Natural killer cell treated with Interleukin-12 subunit alpha and Interleukin-12 subunit beta and Interleukin-15 and Interleukin-18, amount 100 ng/mL, for 72 hours (primary cell): Measurements from ENCODE around the gene PLD5. TPM values are rescaled to one million over a fixed set of nuclear protein-coding genes. Genes with fewer than 3 reads are reported as not detected.
"Not testable (repeated sequence)": the region's sequence is repeated elsewhere in the genome, so short reads cannot be mapped to it uniquely, and the experiment has no call there.

ENCODE experiments used
- ATAC-seq, 2 donors: fragments of 150-1000 bp; cut with Tn5 transposase in 1 of 2; sonication (Bioruptor Pico), chemical (Tn5 transposase) in 1 of 2; 2 replicates each; pipeline ENCODE4 v1.10.0; 2021
- DNase-seq: peaks from one replicate; pipeline ENCODE4 v3.0.0; 2022; ENCODE audit warnings: low spot score
- H3K27ac Mint-ChIP-seq, 2 donors: 1 replicate in 1 of 2; 2 replicates in 1 of 2; pipeline ENCODE4 v1.8.0; 2022; ENCODE audit warnings: mixed read lengths in 2 of 2, mild to moderate bottlenecking in 1 of 2, moderate library complexity in 1 of 2
- H3K27me3 Mint-ChIP-seq, 2 donors: 1 replicate in 1 of 2; 2 replicates in 1 of 2; pipeline ENCODE4 v1.8.0; 2022; ENCODE audit warnings: mixed read lengths in 2 of 2
- H3K36me3 Mint-ChIP-seq: one replicate; pipeline ENCODE4 v1.8.0; 2022; ENCODE audit warnings: mixed read lengths
- H3K4me1 Mint-ChIP-seq, 2 donors: 1 replicate in 1 of 2; 2 replicates in 1 of 2; pipeline ENCODE4 v1.8.0; 2022; ENCODE audit warnings: low read depth in 2 of 2, mixed read lengths in 2 of 2, mild to moderate bottlenecking in 1 of 2
- H3K4me3 Mint-ChIP-seq: one replicate; pipeline ENCODE4 v1.8.0; 2022; ENCODE audit warnings: mixed read lengths
- H3K9me3 Mint-ChIP-seq: 2 replicates; pipeline ENCODE4 v1.8.0; 2022; ENCODE audit warnings: mixed read lengths
- total RNA-seq, 2 donors: library from RNA; stranded (reverse); gene quantifications; one replicate each; pipeline ENCODE4 v1.2.3, GENCODE V29; 2022

Gene PLD5
- total RNA-seq, 2 donors from 2014 or later: not detected

DNA sequence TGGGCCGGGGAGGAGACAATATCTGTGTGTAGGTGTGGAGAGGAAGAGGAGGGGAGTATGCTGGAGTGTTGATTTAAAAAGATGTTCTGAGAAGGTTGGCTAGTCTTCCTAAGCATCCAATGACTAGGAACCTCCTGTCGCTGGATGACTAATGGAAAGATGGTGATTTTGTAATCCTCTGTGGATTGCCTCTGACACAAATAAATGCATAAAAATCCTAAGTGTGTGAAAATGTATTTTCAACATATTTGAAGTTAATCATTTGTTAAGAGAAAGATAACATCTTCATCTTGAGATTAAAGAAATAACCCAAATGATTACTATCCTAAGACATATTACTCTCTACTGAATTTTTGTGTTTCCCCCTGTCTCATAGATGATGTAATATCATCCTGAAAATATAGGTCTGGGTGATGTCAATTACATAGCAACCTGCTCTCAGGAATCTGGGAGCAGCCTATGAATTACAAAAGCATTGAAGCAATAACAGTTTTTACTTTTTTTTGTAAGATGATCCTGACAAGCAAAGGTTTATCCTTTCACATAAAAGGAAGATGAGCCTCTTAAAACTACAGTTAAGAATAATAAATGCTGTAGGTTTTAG, 305.1 kb downstream of the PLD5 start:
- no peak overlapping the region for H3K4me3 Mint-ChIP-seq
- no peaks in the 10 kb centered on the region for H3K36me3 Mint-ChIP-seq
- ATAC-seq (no peak), DNase-seq (no peak)
- peaks cover 4% of the 10 kb centered on the region for H3K9me3 Mint-ChIP-seq
- no peaks in the 10 kb centered on the region for H3K27me3 Mint-ChIP-seq
- no peaks in the 10 kb centered on the region for H3K4me1 Mint-ChIP-seq
- H3K27ac Mint-ChIP-seq: no peak overlapping the region

- DNase-seq (no peak), ATAC-seq (no peak)
- Mint-ChIP-seq H3K4me3 (no peak overlapping the region), H3K4me1 (no peaks in the 10 kb centered on the region), H3K36me3 (no peaks in the 10 kb centered on the region), H3K27ac (no peak overlapping the region), H3K9me3 (peaks cover 5% of the 10 kb centered on the region), H3K27me3 (no peaks in the 10 kb centered on the region)
Measured at GRCh38 chr1:242216368-242216767, 308.1 kb downstream of the PLD5 start.

DNA sequence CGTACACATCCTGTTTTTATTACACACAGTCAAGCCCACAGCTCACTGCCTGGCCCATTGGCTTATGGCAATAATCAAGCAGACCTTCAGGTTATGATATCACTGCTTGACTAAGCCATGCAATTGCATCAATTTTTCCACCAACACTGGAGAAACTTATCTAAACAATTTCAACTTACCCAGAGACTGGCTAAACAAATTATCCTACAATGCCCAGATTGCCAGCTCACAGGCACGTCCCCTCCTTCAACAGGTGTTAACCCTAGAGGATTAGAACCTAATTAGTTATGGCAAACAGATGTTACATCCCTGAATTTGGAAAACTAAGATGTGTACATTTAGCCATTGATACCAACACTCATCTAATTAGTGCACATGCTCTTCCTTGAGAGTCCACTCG, 310.0 kb downstream of the PLD5 start:
- not testable (repeated sequence) for H3K27ac Mint-ChIP-seq, H3K9me3 Mint-ChIP-seq, DNase-seq, H3K27me3 Mint-ChIP-seq, H3K36me3 Mint-ChIP-seq, ATAC-seq, H3K4me3 Mint-ChIP-seq, H3K4me1 Mint-ChIP-seq

DNA sequence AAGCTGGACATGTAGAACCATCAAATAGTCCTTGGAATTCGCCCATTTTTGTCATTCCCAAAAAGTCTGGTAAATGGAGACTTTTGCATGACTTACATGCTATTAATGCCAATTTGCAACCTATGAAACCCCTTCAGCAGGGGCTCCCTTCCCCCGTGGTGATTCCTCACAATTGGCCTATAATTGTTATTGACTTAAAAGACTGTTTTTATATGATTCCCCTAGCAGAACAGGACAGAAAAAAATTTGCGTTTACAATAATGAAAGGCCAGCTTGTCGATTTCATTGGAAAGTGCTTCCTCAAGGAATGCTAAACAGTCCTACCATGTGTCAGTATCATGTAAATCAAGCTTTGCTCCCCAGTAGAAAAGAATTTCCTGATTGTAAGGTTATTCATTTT, 311.5 kb downstream of the PLD5 start:
- H3K36me3 Mint-ChIP-seq, DNase-seq, H3K27ac Mint-ChIP-seq, H3K4me1 Mint-ChIP-seq, H3K4me3 Mint-ChIP-seq, ATAC-seq, H3K27me3 Mint-ChIP-seq, H3K9me3 Mint-ChIP-seq: not testable (repeated sequence)

DNA sequence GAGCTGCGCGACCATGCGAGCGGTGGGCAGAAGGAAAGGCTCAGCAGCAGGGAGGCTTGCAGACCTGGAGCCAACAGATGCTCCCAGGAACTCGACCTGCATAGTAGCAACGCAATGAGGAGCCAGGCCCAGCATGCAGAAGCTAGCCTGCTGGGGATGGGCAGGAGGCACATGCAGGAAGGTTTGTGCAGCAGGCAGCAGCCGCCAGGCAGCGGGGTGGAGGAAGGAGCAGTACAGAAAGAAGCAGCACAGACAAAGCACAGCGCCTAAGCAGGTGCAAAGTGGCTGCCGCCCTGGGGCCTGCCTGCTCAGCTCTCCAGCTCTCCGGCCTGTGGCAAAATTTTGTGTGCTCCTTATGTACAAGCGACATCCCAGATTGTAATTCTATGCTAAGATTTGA, 312.1 kb downstream of the PLD5 start:
- ATAC-seq (no peak), DNase-seq (no peak)
- no peaks in the 10 kb centered on the region for H3K4me1 Mint-ChIP-seq
- peaks cover 7% of the 10 kb centered on the region for H3K9me3 Mint-ChIP-seq
- no peaks in the 10 kb centered on the region for H3K27me3 Mint-ChIP-seq
- H3K27ac Mint-ChIP-seq: no peak overlapping the region
- no peaks in the 10 kb centered on the region for H3K36me3 Mint-ChIP-seq
- H3K4me3 Mint-ChIP-seq: no peak overlapping the region

- H3K27me3 Mint-ChIP-seq: no peaks in the 10 kb centered on the region
- DNase-seq (no peak), ATAC-seq (no peak)
- H3K27ac Mint-ChIP-seq: no peak overlapping the region
- no peaks in the 10 kb centered on the region for H3K4me1 Mint-ChIP-seq
- H3K4me3 Mint-ChIP-seq: no peak overlapping the region
- H3K36me3 Mint-ChIP-seq: no peaks in the 10 kb centered on the region
- H3K9me3 Mint-ChIP-seq: peaks cover 9% of the 10 kb centered on the region
Measured at GRCh38 chr1:242211254-242212022, 313.1 kb downstream of the PLD5 start.

GRCh38 chr1:242210316-242210715, 314.2 kb downstream of the PLD5 start:
- not testable (repeated sequence) for ATAC-seq, H3K9me3 Mint-ChIP-seq, DNase-seq, H3K36me3 Mint-ChIP-seq, H3K4me1 Mint-ChIP-seq, H3K27me3 Mint-ChIP-seq, H3K4me3 Mint-ChIP-seq, H3K27ac Mint-ChIP-seq

DNA sequence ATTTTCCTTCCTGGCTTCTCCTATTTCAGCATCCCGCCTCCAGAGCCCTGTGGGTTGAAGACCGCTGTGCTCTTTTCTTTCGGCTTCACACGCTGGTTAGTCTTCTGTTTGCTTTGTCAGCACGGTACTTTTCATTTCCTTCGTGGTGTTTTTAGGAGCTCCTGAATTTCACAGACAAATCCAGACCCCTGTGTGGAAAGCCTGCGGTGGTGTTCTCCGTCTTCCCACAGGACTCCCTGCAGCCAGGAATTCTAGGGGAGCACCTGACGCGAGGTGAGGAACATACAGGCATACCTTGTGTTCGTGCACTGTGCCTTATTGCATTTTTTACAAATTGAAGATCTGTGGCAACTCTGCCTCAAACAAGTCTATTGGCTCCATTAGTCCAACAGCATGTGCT, 315.4 kb downstream of the PLD5 start:
- Mint-ChIP-seq H3K36me3 (no peaks in the 10 kb centered on the region), H3K4me3 (no peak overlapping the region), H3K27ac (no peak overlapping the region), H3K27me3 (no peaks in the 10 kb centered on the region), H3K9me3 (peaks cover 4% of the 10 kb centered on the region), H3K4me1 (no peaks in the 10 kb centered on the region)
- ATAC-seq (no peak), DNase-seq (no peak)

DNA sequence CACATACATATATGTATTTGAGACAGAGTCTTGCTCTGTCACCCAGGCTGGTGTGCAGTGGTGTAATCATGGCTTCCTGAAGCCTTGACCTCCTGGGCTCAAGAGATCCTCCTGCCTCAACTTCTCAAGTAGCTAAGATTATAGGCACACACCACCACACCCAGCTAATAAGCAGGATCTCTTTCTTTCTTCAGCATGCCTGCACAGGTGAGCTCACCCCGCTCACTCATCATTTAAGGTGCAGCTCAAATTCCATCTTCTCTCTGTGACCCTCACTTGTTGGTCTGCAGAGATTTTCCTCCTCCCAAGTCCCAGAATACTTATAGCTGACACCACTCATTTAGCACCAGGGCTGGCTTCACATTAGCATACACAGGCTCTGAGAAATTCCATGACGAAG, 316.5 kb downstream of the PLD5 start:
- DNase-seq (no peak), ATAC-seq (no peak)
- Mint-ChIP-seq H3K4me1 (no peaks in the 10 kb centered on the region), H3K4me3 (no peak overlapping the region), H3K36me3 (no peaks in the 10 kb centered on the region), H3K27me3 (no peaks in the 10 kb centered on the region), H3K27ac (no peak overlapping the region), H3K9me3 (peaks cover 4% of the 10 kb centered on the region)

DNA sequence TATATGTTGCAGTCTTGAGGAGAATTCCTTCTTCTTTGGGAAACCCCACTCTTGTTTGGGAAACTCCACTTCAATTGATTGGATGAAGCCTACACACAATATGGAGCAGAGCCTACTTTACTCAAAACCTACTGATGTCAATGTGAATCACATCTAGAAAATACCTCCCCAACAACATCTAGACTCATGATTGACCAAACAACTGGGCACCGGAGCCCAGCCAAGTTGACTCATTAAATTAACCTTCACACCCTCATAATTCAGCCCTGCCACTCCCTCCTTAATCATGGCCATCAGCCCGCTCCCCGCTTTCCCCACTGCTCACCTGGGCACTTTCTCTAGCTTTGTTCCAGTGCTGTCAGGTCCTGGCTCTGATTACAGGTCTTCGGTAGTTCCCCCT, 317.5 kb downstream of the PLD5 start:
- no peaks in the 10 kb centered on the region for H3K4me1 Mint-ChIP-seq
- H3K4me3 Mint-ChIP-seq: no peak overlapping the region
- ATAC-seq (no peak), DNase-seq (no peak)
- peaks cover 4% of the 10 kb centered on the region for H3K9me3 Mint-ChIP-seq
- H3K27me3 Mint-ChIP-seq: no peaks in the 10 kb centered on the region
- H3K36me3 Mint-ChIP-seq: no peaks in the 10 kb centered on the region
- no peak overlapping the region for H3K27ac Mint-ChIP-seq

- no peaks in the 10 kb centered on the region for H3K4me1 Mint-ChIP-seq
- H3K27me3 Mint-ChIP-seq: no peaks in the 10 kb centered on the region
- DNase-seq (no peak), ATAC-seq (no peak)
- H3K9me3 Mint-ChIP-seq: peaks cover 4% of the 10 kb centered on the region
- no peaks in the 10 kb centered on the region for H3K36me3 Mint-ChIP-seq
- H3K4me3 Mint-ChIP-seq: no peak overlapping the region
- no peak overlapping the region for H3K27ac Mint-ChIP-seq
Measured at GRCh38 chr1:242205622-242206489, 318.6 kb downstream of the PLD5 start.

GRCh38 chr1:242203262-242203661, 321.2 kb downstream of the PLD5 start:
- ATAC-seq (no peak), DNase-seq (no peak)
- H3K27me3 Mint-ChIP-seq: no peaks in the 10 kb centered on the region
- H3K4me1 Mint-ChIP-seq: no peaks in the 10 kb centered on the region
- peaks cover 4% of the 10 kb centered on the region for H3K9me3 Mint-ChIP-seq
- no peak overlapping the region for H3K4me3 Mint-ChIP-seq
- H3K27ac Mint-ChIP-seq: no peak overlapping the region
- H3K36me3 Mint-ChIP-seq: no peaks in the 10 kb centered on the region

- H3K27me3 Mint-ChIP-seq: peaks cover 0 to 7% of the 10 kb centered on the region in 2 donors
- ATAC-seq (no peak), DNase-seq (no peak)
- H3K36me3 Mint-ChIP-seq: no peaks in the 10 kb centered on the region
- H3K4me3 Mint-ChIP-seq: no peak overlapping the region
- H3K27ac Mint-ChIP-seq: no peak overlapping the region
- no peaks in the 10 kb centered on the region for H3K4me1 Mint-ChIP-seq
- H3K9me3 Mint-ChIP-seq: no peaks in the 10 kb centered on the region
Measured at GRCh38 chr1:242201090-242201489, 323.4 kb downstream of the PLD5 start.
